Astrocyte (in vitro differentiated cells and primary cell): Measurements from ENCODE around the gene CNNM2. TPM values are rescaled to one million over a fixed set of nuclear protein-coding genes. Genes with fewer than 3 reads are reported as not detected.

Experiments used
- DNase-seq: peaks from one replicate; pipeline ENCODE4 v3.0.0-alpha.2; 2010; ENCODE audit warnings: low read depth
- FAIRE-seq: peaks from 2 replicates; lab custom pipeline; 2011; peaks lifted over from hg19 to GRCh38; lab: Jason Lieb, UNC
- H2AFZ ChIP-seq: 2 replicates; pipeline ENCODE4 v1.6.0; 2012; ENCODE audit warnings: low read depth, low read length, inconsistent platforms
- H3K27ac ChIP-seq: 2 replicates; pipeline ENCODE4 v1.5.1; 2011; ENCODE audit warnings: low read depth, low read length, inconsistent platforms
- H3K27me3 ChIP-seq: 2 replicates; pipeline ENCODE4 v1.6.0; 2011; ENCODE audit warnings: low read length, inconsistent platforms; ENCODE audit not compliant: insufficient read depth
- H3K36me3 ChIP-seq: 2 replicates; pipeline ENCODE4 v1.5.1; 2011; ENCODE audit warnings: low read length, inconsistent platforms; ENCODE audit not compliant: insufficient read depth
- H3K4me1 ChIP-seq: 2 replicates; pipeline ENCODE4 v1.5.1; 2011; ENCODE audit warnings: low read length, inconsistent platforms; ENCODE audit not compliant: insufficient read depth
- H3K4me2 ChIP-seq: 2 replicates; pipeline ENCODE4 v1.6.0; 2012; ENCODE audit warnings: low read length, inconsistent platforms
- H3K4me3 ChIP-seq: 2 replicates; pipeline ENCODE4 v1.5.1; 2011; ENCODE audit warnings: low read depth, mild to moderate bottlenecking, low read length, inconsistent platforms; ENCODE audit not compliant: insufficient read depth
- H3K79me2 ChIP-seq: 2 replicates; pipeline ENCODE4 v1.6.0; 2012; ENCODE audit warnings: mild to moderate bottlenecking, low read length, inconsistent platforms; ENCODE audit not compliant: insufficient read depth
- H3K9ac ChIP-seq: 2 replicates; pipeline ENCODE4 v1.6.0; 2012; ENCODE audit warnings: mild to moderate bottlenecking, low read length, inconsistent platforms
- H3K9me3 ChIP-seq: 2 replicates; pipeline ENCODE4 v1.5.1; 2012; ENCODE audit warnings: low read depth, mild to moderate bottlenecking, low read length, inconsistent platforms; ENCODE audit not compliant: insufficient read depth
- H4K20me1 ChIP-seq: 2 replicates; pipeline ENCODE4 v1.6.0; 2012; ENCODE audit warnings: low read length, inconsistent platforms; ENCODE audit not compliant: insufficient read depth
- H3K27ac Mint-ChIP-seq: one replicate; pipeline ENCODE4 v1.8.0; 2021; ENCODE audit warnings: mild to moderate bottlenecking, mixed read lengths; ENCODE audit not compliant: unreplicated experiment
- H3K27me3 Mint-ChIP-seq: one replicate; pipeline ENCODE4 v1.8.0; 2021; ENCODE audit warnings: low read depth, mixed read lengths; ENCODE audit not compliant: unreplicated experiment
- H3K36me3 Mint-ChIP-seq: one replicate; pipeline ENCODE4 v1.8.0; 2021; ENCODE audit warnings: low read depth, mixed read lengths; ENCODE audit not compliant: unreplicated experiment
- H3K4me1 Mint-ChIP-seq: one replicate; pipeline ENCODE4 v1.8.0; 2021; ENCODE audit warnings: low read depth, mixed read lengths; ENCODE audit not compliant: unreplicated experiment
- H3K4me3 Mint-ChIP-seq: one replicate; pipeline ENCODE4 v1.8.0; 2021; ENCODE audit warnings: mild to moderate bottlenecking, moderate library complexity, mixed read lengths; ENCODE audit not compliant: unreplicated experiment
- H3K9me3 Mint-ChIP-seq: one replicate; pipeline ENCODE4 v1.8.0; 2021; ENCODE audit warnings: mild to moderate bottlenecking, mixed read lengths; ENCODE audit not compliant: unreplicated experiment
- CTCF ChIP-seq: IDR thresholded peaks from 2 replicates; pipeline ENCODE4 v1.5.1; 2011; ENCODE audit warnings: low read depth, mild to moderate bottlenecking, inconsistent platforms, low read length, moderate library complexity; ENCODE audit not compliant: insufficient read depth
- EZH2 ChIP-seq: IDR thresholded peaks from 2 replicates; pipeline ENCODE4 v1.6.1; 2012; ENCODE audit warnings: mild to moderate bottlenecking, low read length, inconsistent platforms; ENCODE audit not compliant: insufficient read depth
- total RNA-seq: library from RNA; stranded (reverse); gene quantifications from 2 replicates; pipeline ENCODE4 v1.2.1, GENCODE V29; 2021

CNNM2 gene
- total RNA-seq, 1 donor from 2014 or later: 9.9 TPM

- no peak overlapping the region for H3K4me3 ChIP-seq
- H3K9ac ChIP-seq: peak overlapping the region; percentile 46
- FAIRE-seq (no peak), DNase-seq (no peak)
- H4K20me1 ChIP-seq: no peaks in the 10 kb centered on the region
- H3K27ac Mint-ChIP-seq: no peak overlapping the region
- peaks cover 7% of the 10 kb centered on the region for H3K36me3 Mint-ChIP-seq
- no peaks in the 10 kb centered on the region for H3K79me2 ChIP-seq
- TF ChIP-seq EZH2: no peak
- TF ChIP-seq CTCF: no peak
- H3K9me3 ChIP-seq: no peaks in the 10 kb centered on the region
- no peaks in the 10 kb centered on the region for H3K27me3 Mint-ChIP-seq
- H3K36me3 ChIP-seq: no peaks in the 10 kb centered on the region
- no peak overlapping the region for H2AFZ ChIP-seq
- H3K27me3 ChIP-seq: no peaks in the 10 kb centered on the region
- H3K4me1 ChIP-seq: no peaks in the 10 kb centered on the region
- H3K9me3 Mint-ChIP-seq: no peaks in the 10 kb centered on the region
- peak overlapping the region; percentile 76 for H3K4me2 ChIP-seq
- H3K4me1 Mint-ChIP-seq: peaks cover 7% of the 10 kb centered on the region
- H3K4me3 Mint-ChIP-seq: no peak overlapping the region
- H3K27ac ChIP-seq: no peak overlapping the region
These were observed 136.5 kb downstream of the CNNM2 start for GRCh38 chr10:103054621-103055020.

GRCh38 chr10:103055105-103055504, 137.0 kb downstream of the CNNM2 start:
- Histone ChIP-seq H4K20me1 (no peaks in the 10 kb centered on the region), H3K4me3 (no peak overlapping the region), H3K79me2 (no peaks in the 10 kb centered on the region), H2AFZ (no peak overlapping the region), H3K27me3 (no peaks in the 10 kb centered on the region), H3K9ac (no peak overlapping the region), H3K4me1 (no peaks in the 10 kb centered on the region), H3K36me3 (no peaks in the 10 kb centered on the region), H3K9me3 (no peaks in the 10 kb centered on the region), H3K4me2 (no peak overlapping the region), H3K27ac (no peak overlapping the region)
- Mint-ChIP-seq H3K4me1 (peaks cover 7% of the 10 kb centered on the region), H3K36me3 (peaks cover 7% of the 10 kb centered on the region), H3K27me3 (no peaks in the 10 kb centered on the region), H3K4me3 (no peak overlapping the region), H3K27ac (no peak overlapping the region), H3K9me3 (no peaks in the 10 kb centered on the region)
- FAIRE-seq (no peak), DNase-seq (no peak)
- no peak for TF ChIP-seq CTCF
- no peak for TF ChIP-seq EZH2

GRCh38 chr10:103058034-103058433, 139.9 kb downstream of the CNNM2 start:
- no peaks in the 10 kb centered on the region for H3K9me3 ChIP-seq
- no peak overlapping the region for H2AFZ ChIP-seq
- H3K27ac ChIP-seq: no peak overlapping the region
- H4K20me1 ChIP-seq: no peaks in the 10 kb centered on the region
- TF ChIP-seq EZH2 (no peak), CTCF (no peak)
- H3K4me1 Mint-ChIP-seq: peaks cover 7% of the 10 kb centered on the region
- H3K36me3 ChIP-seq: no peaks in the 10 kb centered on the region
- no peaks in the 10 kb centered on the region for H3K4me1 ChIP-seq
- H3K9me3 Mint-ChIP-seq: no peaks in the 10 kb centered on the region
- peaks cover 3% of the 10 kb centered on the region for H3K36me3 Mint-ChIP-seq
- H3K27me3 ChIP-seq: no peaks in the 10 kb centered on the region
- no peaks in the 10 kb centered on the region for H3K27me3 Mint-ChIP-seq
- DNase-seq: no peak
- no peak overlapping the region for H3K27ac Mint-ChIP-seq
- no peak overlapping the region for H3K4me3 ChIP-seq
- H3K4me3 Mint-ChIP-seq: no peak overlapping the region
- no peak for FAIRE-seq
- H3K4me2 ChIP-seq: no peak overlapping the region
- no peaks in the 10 kb centered on the region for H3K79me2 ChIP-seq
- no peak overlapping the region for H3K9ac ChIP-seq
